Endothelial cell (in vitro differentiated cells): Measurements from ENCODE around the gene HS3ST2. TPM values are rescaled to one million over a fixed set of nuclear protein-coding genes. Genes with fewer than 3 reads are reported as not detected.
"Not testable (repeated sequence)": the region's sequence is repeated elsewhere in the genome, so short reads cannot be mapped to it uniquely, and the experiment has no call there.

Experiments
- DNase-seq: peaks from one replicate; pipeline ENCODE4 v3.0.0; 2021; ENCODE audit warnings: low spot score
- H3K27ac Mint-ChIP-seq: one replicate; pipeline ENCODE4 v1.8.0; 2021; ENCODE audit warnings: mixed read lengths, inconsistent platforms; ENCODE audit not compliant: unreplicated experiment
- H3K27me3 Mint-ChIP-seq: one replicate; pipeline ENCODE4 v1.8.0; 2021; ENCODE audit warnings: mild to moderate bottlenecking, moderate library complexity, mixed read lengths, inconsistent platforms; ENCODE audit not compliant: unreplicated experiment
- H3K36me3 Mint-ChIP-seq: one replicate; pipeline ENCODE4 v1.8.0; 2021; ENCODE audit warnings: mild to moderate bottlenecking, low read depth, mixed read lengths, inconsistent platforms; ENCODE audit not compliant: unreplicated experiment
- H3K4me1 Mint-ChIP-seq: one replicate; pipeline ENCODE4 v1.8.0; 2021; ENCODE audit warnings: mild to moderate bottlenecking, mixed read lengths, inconsistent platforms; ENCODE audit not compliant: unreplicated experiment
- H3K4me3 Mint-ChIP-seq: one replicate; pipeline ENCODE4 v1.8.0; 2021; ENCODE audit warnings: mild to moderate bottlenecking, mixed read lengths, inconsistent platforms; ENCODE audit not compliant: unreplicated experiment
- H3K9me3 Mint-ChIP-seq: one replicate; pipeline ENCODE4 v1.8.0; 2021; ENCODE audit warnings: mixed read lengths, inconsistent platforms; ENCODE audit not compliant: unreplicated experiment
- total RNA-seq: library from RNA; stranded (reverse); fragmentation: NEBNext Ultra II Directional; extraction: Animal tissue kit (Norgen Biotek cat#: 25700); gene quantifications from one replicate; pipeline ENCODE4 v1.2.1, GENCODE V29; 2021; ENCODE audit not compliant: unreplicated experiment
- TF ChIP-seq, protein P1 (sequence below): fragments of 200-600 bp; sonication (generic); IDR thresholded peaks from one replicate; pipeline ENCODE4 v1.5.0; 2021; ENCODE audit warnings: antibody characterized with exemption; ENCODE audit not compliant: unreplicated experiment

HS3ST2 gene
- total RNA-seq, 1 donor from 2014 or later = 2.7 TPM

GRCh38 chr16:22838681-22839080 lies 24.7 kb downstream of the HS3ST2 start:
- Mint-ChIP-seq H3K4me3 (no peak overlapping the region), H3K9me3 (no peaks in the 10 kb centered on the region), H3K36me3 (no peaks in the 10 kb centered on the region), H3K4me1 (peaks cover 7% of the 10 kb centered on the region), H3K27ac (no peak overlapping the region), H3K27me3 (no peaks in the 10 kb centered on the region)
- DNase-seq = no peak
- TF ChIP-seq, protein P1, sequence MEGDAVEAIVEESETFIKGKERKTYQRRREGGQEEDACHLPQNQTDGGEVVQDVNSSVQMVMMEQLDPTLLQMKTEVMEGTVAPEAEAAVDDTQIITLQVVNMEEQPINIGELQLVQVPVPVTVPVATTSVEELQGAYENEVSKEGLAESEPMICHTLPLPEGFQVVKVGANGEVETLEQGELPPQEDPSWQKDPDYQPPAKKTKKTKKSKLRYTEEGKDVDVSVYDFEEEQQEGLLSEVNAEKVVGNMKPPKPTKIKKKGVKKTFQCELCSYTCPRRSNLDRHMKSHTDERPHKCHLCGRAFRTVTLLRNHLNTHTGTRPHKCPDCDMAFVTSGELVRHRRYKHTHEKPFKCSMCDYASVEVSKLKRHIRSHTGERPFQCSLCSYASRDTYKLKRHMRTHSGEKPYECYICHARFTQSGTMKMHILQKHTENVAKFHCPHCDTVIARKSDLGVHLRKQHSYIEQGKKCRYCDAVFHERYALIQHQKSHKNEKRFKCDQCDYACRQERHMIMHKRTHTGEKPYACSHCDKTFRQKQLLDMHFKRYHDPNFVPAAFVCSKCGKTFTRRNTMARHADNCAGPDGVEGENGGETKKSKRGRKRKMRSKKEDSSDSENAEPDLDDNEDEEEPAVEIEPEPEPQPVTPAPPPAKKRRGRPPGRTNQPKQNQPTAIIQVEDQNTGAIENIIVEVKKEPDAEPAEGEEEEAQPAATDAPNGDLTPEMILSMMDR = no peak

DNA sequence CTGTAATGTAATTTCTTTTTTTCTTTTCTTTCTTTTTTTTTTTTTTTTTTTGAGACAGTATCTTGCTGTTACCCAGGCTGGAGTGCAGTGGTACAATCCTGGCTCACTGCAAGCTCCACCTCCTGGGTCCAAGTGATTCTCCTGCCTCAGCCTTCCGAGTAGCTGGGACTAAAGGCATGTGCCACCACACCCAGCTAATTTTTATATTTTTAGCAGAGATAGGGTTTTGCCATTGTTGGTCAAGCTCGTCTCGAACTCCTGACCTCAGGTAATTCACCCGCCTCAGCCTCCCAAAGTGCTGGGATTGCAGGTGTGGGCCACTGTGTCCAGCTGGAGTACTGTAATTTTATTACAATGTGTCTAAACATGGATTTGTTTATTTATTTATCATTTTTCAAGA lies 28.1 kb downstream of the HS3ST2 start:
- H3K4me1 Mint-ChIP-seq, H3K27me3 Mint-ChIP-seq, H3K27ac Mint-ChIP-seq, H3K9me3 Mint-ChIP-seq, H3K4me3 Mint-ChIP-seq, DNase-seq, H3K36me3 Mint-ChIP-seq: not testable (repeated sequence)

- Mint-ChIP-seq H3K9me3 (no peaks in the 10 kb centered on the region), H3K27me3 (no peaks in the 10 kb centered on the region), H3K4me3 (no peak overlapping the region), H3K36me3 (no peaks in the 10 kb centered on the region), H3K27ac (no peak overlapping the region), H3K4me1 (no peaks in the 10 kb centered on the region)
- no peak for DNase-seq
- TF ChIP-seq, protein P1 = no peak
These were observed 29.2 kb downstream of the HS3ST2 start for GRCh38 chr16:22843122-22843521.

DNA sequence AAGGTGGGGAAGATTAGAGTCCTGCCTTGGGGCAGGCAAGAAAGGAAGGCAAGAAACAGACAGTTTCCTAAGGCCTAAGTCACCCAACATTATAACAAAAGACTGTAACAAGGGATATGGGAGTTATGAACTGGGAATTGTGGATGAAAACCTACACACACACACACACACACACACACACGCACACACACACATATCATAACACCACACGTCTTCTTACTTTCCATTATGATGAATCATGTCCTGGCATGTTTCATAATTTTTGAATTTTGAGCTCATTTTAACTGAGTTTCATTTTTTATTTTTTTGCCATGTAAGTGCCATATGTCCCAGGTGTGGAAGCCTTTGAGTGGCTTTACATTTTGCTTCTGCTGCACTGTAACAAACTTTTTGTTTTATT lies 29.9 kb downstream of the HS3ST2 start:
- H3K27ac Mint-ChIP-seq = no peak overlapping the region
- TF ChIP-seq, protein P1 = no peak
- no peak overlapping the region for H3K4me3 Mint-ChIP-seq
- no peak for DNase-seq
- H3K9me3 Mint-ChIP-seq = no peaks in the 10 kb centered on the region
- no peaks in the 10 kb centered on the region for H3K27me3 Mint-ChIP-seq
- H3K4me1 Mint-ChIP-seq = no peaks in the 10 kb centered on the region
- no peaks in the 10 kb centered on the region for H3K36me3 Mint-ChIP-seq

GRCh38 chr16:22844416-22844815 lies 30.5 kb downstream of the HS3ST2 start:
- DNase-seq = no peak
- peak overlapping the region; percentile 44 for H3K4me3 Mint-ChIP-seq
- H3K27ac Mint-ChIP-seq = no peak overlapping the region
- TF ChIP-seq, protein P1 = no peak
- no peaks in the 10 kb centered on the region for H3K9me3 Mint-ChIP-seq
- H3K36me3 Mint-ChIP-seq = no peaks in the 10 kb centered on the region
- H3K4me1 Mint-ChIP-seq = no peaks in the 10 kb centered on the region
- H3K27me3 Mint-ChIP-seq = no peaks in the 10 kb centered on the region

DNA sequence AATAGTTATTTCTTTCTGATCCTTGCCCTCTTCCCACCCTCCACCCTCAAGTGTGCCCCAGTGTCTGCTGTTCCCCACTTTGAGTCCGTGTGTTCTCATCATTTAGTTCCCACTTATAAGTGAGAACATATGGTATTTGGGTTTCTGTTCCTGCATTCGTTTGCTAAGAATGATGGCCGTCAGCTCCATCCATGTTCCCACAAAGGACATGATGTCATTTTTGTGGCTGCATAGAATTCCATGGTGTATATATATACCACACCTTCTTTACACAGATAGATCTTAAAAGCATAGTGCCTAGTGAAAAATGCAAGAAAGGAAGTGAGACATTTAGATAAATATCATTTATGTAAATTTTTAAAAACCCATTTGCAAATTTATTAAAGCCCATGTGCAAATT lies 33.1 kb downstream of the HS3ST2 start:
- H3K9me3 Mint-ChIP-seq = no peaks in the 10 kb centered on the region
- no peaks in the 10 kb centered on the region for H3K27me3 Mint-ChIP-seq
- TF ChIP-seq, protein P1 = no peak
- H3K4me3 Mint-ChIP-seq = no peak overlapping the region
- H3K36me3 Mint-ChIP-seq = no peaks in the 10 kb centered on the region
- H3K27ac Mint-ChIP-seq = no peak overlapping the region
- DNase-seq = no peak
- H3K4me1 Mint-ChIP-seq = no peaks in the 10 kb centered on the region
